Measurements from ENCODE around the gene KCTD10. TPM values are rescaled to one million over a fixed set of nuclear protein-coding genes. Genes with fewer than 3 reads are reported as not detected.
"Not testable (repeated sequence)": the region's sequence is repeated elsewhere in the genome, so short reads cannot be mapped to it uniquely, and the experiment has no call there.

The KCTD10 gene
- polyA plus RNA-seq, 1 donor = 26.3 TPM

DNA sequence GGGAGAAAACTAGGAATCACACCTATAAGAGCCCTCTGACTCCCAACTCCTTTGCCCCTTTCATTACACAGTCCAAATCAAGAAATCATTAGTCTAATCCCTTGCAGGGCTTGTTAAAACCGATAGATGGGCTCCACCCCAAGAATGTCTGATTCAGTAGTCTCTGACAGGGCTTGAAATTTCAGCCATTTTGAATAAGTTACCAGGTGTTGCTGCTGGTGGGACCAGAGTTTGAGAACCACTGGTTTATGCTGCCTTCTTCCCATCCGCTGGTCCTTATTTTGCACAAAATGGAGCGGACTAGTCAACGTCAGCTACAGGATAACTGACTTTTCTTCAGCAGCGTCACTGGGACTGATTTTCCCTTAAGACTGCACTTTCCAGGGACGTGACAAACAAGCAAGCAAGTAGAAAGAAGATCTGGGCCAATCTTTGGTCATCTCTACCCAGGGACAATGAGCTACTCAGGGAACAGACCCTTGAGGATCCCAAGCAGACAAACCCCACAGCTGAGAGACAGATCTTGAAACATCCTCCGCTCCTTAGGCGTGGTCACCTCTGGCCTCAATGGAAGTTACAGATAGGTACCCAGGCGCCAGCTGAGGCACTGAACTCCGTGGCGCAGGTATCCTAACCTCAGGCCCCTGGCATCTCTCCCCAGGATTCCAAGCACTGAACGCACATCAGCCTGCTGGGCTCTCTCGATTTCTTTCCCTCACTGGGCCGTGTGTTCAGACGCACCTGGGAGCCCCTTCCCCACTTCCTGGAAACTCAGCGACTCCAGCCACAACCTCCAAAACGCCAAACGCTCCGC, 900 bp downstream of the KCTD10 start:
- H3K4me1 ChIP-seq (ENCODE audit: control insufficient read depth, insufficient read depth, low read length) = peaks cover 4% of the 10 kb centered on the region

DNA sequence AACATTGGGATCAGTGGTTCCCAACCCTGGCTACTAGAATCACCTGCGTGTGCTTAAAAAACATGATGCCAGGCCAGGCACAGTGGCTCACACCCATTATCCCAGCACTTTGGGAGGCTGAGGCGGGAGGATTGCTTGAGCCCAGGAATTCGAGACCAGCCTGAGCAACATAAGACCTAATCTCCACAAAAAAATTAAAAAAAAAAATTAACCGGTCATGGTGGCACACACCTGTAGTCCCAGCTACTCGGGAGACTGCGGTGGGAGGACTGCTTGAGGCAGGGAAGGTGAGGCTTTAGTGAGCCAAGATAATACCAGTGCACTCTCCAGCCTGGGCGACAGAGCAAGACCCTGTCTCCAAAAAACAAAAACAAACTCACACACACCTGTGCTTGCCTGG, 2.0 kb downstream of the KCTD10 start:
- Histone ChIP-seq H3K27ac (ENCODE audit: low read length) (no peak overlapping the region), H3K27me3 (ENCODE audit: control insufficient read depth, insufficient read depth, low read length) (no peaks in the 10 kb centered on the region), H3K36me3 (ENCODE audit: control insufficient read depth, insufficient read depth, low read length) (peaks cover 9% of the 10 kb centered on the region), H3K4me1 (ENCODE audit: control insufficient read depth, insufficient read depth, low read length) (peaks cover 4% of the 10 kb centered on the region), H3K9me3 (ENCODE audit: control insufficient read depth, low read depth, low read length) (no peaks in the 10 kb centered on the region), H3K4me3 (ENCODE audit: low read length) (no peak overlapping the region)
- DNase-seq = no peak
- whole genome bisulfite sequencing (ENCODE audit: insufficient coverage, low lambda C conversion rate) = no CpG with 5 or more reads among the region's 7 CpGs

More for the DNA sequence above, 900 bp downstream of the KCTD10 start:
- DNase-seq = peak in 1 of 2 donors; percentile 10
- Histone ChIP-seq H3K27ac (ENCODE audit: low read length) (no peak overlapping the region), H3K4me3 (ENCODE audit: low read length) (peak overlapping the region; percentile 88), H3K36me3 (ENCODE audit: control insufficient read depth, insufficient read depth, low read length) (peaks cover 4% of the 10 kb centered on the region), H3K9me3 (ENCODE audit: control insufficient read depth, low read depth, low read length) (no peaks in the 10 kb centered on the region), H3K27me3 (ENCODE audit: control insufficient read depth, insufficient read depth, low read length) (no peaks in the 10 kb centered on the region)
- WGBS (ENCODE audit: insufficient coverage, low lambda C conversion rate) = 3% methylated on average over 6 of the region's 19 CpGs

DNA sequence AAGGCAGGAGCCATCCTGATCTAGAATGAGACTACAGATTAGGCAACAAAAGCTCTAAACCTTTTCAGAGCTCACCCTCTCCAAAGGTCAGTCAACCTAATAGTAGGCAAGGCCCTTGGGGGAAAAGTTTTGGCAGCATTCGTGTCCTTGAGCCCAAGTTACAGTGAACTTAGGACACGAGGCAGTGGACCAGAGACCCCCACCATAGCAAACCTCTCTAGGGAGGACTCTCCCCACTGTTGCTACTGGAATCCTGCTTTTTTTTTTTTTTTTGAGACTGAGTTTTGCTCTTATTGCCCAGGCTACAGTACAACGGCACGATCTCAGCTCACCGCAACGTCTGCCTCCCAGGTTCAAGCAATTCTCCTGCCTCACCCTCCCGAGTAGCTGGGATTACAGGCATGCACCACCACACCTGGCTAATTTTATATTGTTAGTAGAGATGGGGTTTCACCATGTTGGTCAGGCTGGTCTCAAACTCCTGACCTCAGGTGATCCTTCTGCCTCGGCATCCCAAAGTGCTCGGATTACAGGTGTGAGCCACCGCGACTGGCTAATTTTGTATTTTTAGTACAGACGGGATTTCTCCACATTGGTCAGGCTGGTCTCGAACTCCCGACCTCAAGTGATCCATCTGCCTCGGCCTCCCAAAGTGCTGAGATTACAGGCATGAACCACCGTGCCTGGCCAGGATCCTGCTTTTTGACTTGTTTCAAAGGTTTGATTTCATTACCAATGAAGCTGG, 3.4 kb downstream of the KCTD10 start:
- H3K27me3 ChIP-seq (ENCODE audit: control insufficient read depth, insufficient read depth, low read length); DNase-seq; H3K27ac ChIP-seq (ENCODE audit: low read length); H3K4me3 ChIP-seq (ENCODE audit: low read length); H3K9me3 ChIP-seq (ENCODE audit: control insufficient read depth, low read depth, low read length); H3K4me1 ChIP-seq (ENCODE audit: control insufficient read depth, insufficient read depth, low read length): not testable (repeated sequence)
- no CpG with 5 or more reads among the region's 16 CpGs for WGBS (ENCODE audit: insufficient coverage, low lambda C conversion rate)
- peaks cover 22% of the 10 kb centered on the region for H3K36me3 ChIP-seq (ENCODE audit: control insufficient read depth, insufficient read depth, low read length)

DNA sequence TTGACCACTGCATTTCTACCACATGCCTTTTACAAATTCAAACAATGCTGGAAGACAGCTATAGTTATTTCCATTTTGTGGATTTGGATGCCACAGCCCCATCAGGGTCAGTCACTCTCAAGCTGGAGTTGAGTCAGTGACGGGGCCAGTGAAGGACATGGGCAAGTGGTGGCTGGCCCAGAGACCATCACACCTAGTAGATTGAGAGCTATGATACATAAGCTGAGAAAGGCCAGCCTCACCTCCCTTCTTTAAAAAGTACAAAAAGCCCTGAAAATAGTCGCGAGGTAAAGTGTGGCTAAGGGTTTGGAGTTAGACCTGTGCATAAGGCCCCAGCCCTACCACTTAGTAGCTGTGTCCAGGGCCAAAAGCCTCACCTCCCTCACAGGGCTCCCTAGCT, 4.1 kb downstream of the KCTD10 start:
- Histone ChIP-seq H3K27ac (ENCODE audit: low read length) (no peak overlapping the region), H3K4me1 (ENCODE audit: control insufficient read depth, insufficient read depth, low read length) (peaks cover 4% of the 10 kb centered on the region)
- WGBS (ENCODE audit: insufficient coverage, low lambda C conversion rate) = no CpG with 5 or more reads among the region's 3 CpGs

DNA sequence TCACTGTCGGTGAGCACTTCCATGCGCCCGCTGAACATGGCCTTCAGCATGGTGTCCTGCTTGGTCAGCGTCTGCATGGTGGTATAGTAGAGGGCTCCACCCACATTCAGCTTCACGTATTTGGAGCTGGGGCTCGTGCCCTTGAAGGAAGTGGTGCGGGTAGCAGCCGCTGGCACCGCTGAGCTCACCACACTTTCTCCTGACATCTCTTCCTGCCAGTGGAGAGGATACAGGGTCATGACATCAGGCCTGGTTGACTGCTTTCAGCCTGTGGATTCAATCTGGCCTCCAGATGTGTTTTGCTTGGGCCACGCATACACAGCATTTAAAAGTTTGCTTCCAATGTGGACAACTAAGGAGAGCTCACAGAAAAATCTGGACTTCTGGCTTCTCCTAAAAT, 7.6 kb downstream of the KCTD10 start:
- H3K4me3 ChIP-seq (ENCODE audit: low read length) = no peak overlapping the region
- H3K4me1 ChIP-seq (ENCODE audit: control insufficient read depth, insufficient read depth, low read length) = no peaks in the 10 kb centered on the region
- no peak overlapping the region for H3K27ac ChIP-seq (ENCODE audit: low read length)
- WGBS (ENCODE audit: insufficient coverage, low lambda C conversion rate) = no CpG with 5 or more reads among the region's 10 CpGs
- no peak for DNase-seq
- H3K36me3 ChIP-seq (ENCODE audit: control insufficient read depth, insufficient read depth, low read length) = peaks cover 50% of the 10 kb centered on the region
- no peaks in the 10 kb centered on the region for H3K27me3 ChIP-seq (ENCODE audit: control insufficient read depth, insufficient read depth, low read length)
- H3K9me3 ChIP-seq (ENCODE audit: control insufficient read depth, low read depth, low read length) = no peaks in the 10 kb centered on the region

More for the DNA sequence above, 4.1 kb downstream of the KCTD10 start:
- Histone ChIP-seq H3K36me3 (ENCODE audit: control insufficient read depth, insufficient read depth, low read length) (peaks cover 22% of the 10 kb centered on the region), H3K4me3 (ENCODE audit: low read length) (no peak overlapping the region), H3K9me3 (ENCODE audit: control insufficient read depth, low read depth, low read length) (no peaks in the 10 kb centered on the region), H3K27me3 (ENCODE audit: control insufficient read depth, insufficient read depth, low read length) (no peaks in the 10 kb centered on the region)
- DNase-seq = no peak

DNA sequence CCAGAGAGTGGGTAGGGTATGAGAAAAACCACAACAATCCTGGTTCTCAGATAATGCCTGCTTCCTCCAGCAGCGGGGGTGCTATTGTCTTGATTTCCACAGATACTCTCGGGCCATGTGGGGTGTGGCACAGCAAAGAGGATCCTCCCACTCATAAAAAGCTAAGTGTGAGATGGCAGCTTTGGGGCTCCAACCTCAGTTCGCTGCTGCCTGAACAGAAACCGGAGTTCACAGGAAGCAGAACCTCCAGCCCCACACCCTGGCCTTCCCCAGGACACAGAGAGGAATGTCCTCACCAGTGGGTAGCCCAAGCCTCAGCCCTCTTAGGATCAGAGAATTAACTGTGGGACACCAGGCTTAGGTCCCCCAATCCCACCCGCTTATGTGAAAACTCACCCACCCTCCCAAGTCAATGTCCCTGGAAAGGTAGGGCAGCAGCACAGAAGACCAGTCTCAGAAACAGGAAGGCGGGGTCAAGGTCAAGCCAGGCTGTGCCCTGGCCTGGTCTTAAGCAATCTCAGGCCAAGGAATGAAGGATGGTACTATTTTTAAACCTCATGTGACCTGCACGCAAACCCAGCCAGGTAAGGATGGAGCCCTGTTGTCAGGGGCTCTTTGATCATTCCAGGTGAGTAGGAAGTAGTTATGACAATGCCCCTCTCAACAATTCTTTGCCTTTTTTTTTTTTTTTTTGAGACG, 9.0 kb downstream of the KCTD10 start:
- Histone ChIP-seq H3K27me3 (ENCODE audit: control insufficient read depth, insufficient read depth, low read length) (no peaks in the 10 kb centered on the region), H3K4me1 (ENCODE audit: control insufficient read depth, insufficient read depth, low read length) (peaks cover 5% of the 10 kb centered on the region), H3K9me3 (ENCODE audit: control insufficient read depth, low read depth, low read length) (no peaks in the 10 kb centered on the region), H3K27ac (ENCODE audit: low read length) (no peak overlapping the region), H3K4me3 (ENCODE audit: low read length) (no peak overlapping the region), H3K36me3 (ENCODE audit: control insufficient read depth, insufficient read depth, low read length) (peaks cover 49% of the 10 kb centered on the region)
- no CpG with 5 or more reads among the region's 8 CpGs for WGBS (ENCODE audit: insufficient coverage, low lambda C conversion rate)
- no peak for DNase-seq

- H3K9me3 ChIP-seq (ENCODE audit: control insufficient read depth, low read depth, low read length) = no peaks in the 10 kb centered on the region
- H3K4me3 ChIP-seq (ENCODE audit: low read length) = no peak overlapping the region
- H3K36me3 ChIP-seq (ENCODE audit: control insufficient read depth, insufficient read depth, low read length) = peaks cover 46% of the 10 kb centered on the region
- no peak for DNase-seq
- H3K27ac ChIP-seq (ENCODE audit: low read length) = no peak overlapping the region
- no peaks in the 10 kb centered on the region for H3K27me3 ChIP-seq (ENCODE audit: control insufficient read depth, insufficient read depth, low read length)
- WGBS (ENCODE audit: insufficient coverage, low lambda C conversion rate) = no CpG with 5 or more reads among the region's 3 CpGs
- H3K4me1 ChIP-seq (ENCODE audit: control insufficient read depth, insufficient read depth, low read length) = peaks cover 18% of the 10 kb centered on the region
Measured at GRCh38 chr12:109466821-109467220, 10.3 kb downstream of the KCTD10 start.

DNA sequence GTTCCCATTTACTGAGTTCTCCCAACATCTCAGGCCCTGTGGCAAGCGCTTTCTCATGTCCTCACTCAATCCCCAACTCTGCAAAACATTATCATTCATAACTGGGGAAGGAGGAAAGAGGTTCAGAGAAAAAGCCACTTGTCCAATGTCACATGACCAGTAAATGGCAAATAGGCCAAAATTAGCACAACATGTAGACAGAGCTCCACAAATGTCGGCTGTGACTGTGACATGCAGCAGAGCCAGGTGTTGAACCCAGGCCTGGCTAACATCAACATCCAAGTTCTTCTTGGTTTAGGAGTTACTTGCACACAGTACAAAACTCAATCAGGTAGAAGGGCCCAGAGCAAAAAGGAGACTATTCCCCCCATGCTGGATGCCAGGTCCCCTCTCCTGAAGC, 10.8 kb downstream of the KCTD10 start:
- Histone ChIP-seq H3K27me3 (ENCODE audit: control insufficient read depth, insufficient read depth, low read length) (no peaks in the 10 kb centered on the region), H3K36me3 (ENCODE audit: control insufficient read depth, insufficient read depth, low read length) (peaks cover 46% of the 10 kb centered on the region), H3K27ac (ENCODE audit: low read length) (no peak overlapping the region), H3K9me3 (ENCODE audit: control insufficient read depth, low read depth, low read length) (no peaks in the 10 kb centered on the region), H3K4me1 (ENCODE audit: control insufficient read depth, insufficient read depth, low read length) (peaks cover 23% of the 10 kb centered on the region), H3K4me3 (ENCODE audit: low read length) (no peak overlapping the region)
- no CpG with 5 or more reads among the region's 2 CpGs for WGBS (ENCODE audit: insufficient coverage, low lambda C conversion rate)
- no peak for DNase-seq

- DNase-seq = no peak
- no peaks in the 10 kb centered on the region for H3K27me3 ChIP-seq (ENCODE audit: control insufficient read depth, insufficient read depth, low read length)
- H3K36me3 ChIP-seq (ENCODE audit: control insufficient read depth, insufficient read depth, low read length) = peaks cover 45% of the 10 kb centered on the region
- peaks cover 36% of the 10 kb centered on the region for H3K4me1 ChIP-seq (ENCODE audit: control insufficient read depth, insufficient read depth, low read length)
- no peaks in the 10 kb centered on the region for H3K9me3 ChIP-seq (ENCODE audit: control insufficient read depth, low read depth, low read length)
- 87% methylated on average over 4 of the region's 14 CpGs for WGBS (ENCODE audit: insufficient coverage, low lambda C conversion rate)
- no peak overlapping the region for H3K4me3 ChIP-seq (ENCODE audit: low read length)
- peak overlapping the region; percentile 84 for H3K27ac ChIP-seq (ENCODE audit: low read length)
Measured at GRCh38 chr12:109464642-109465351, 12.3 kb downstream of the KCTD10 start.

- no CpG with 5 or more reads among the region's 5 CpGs for WGBS (ENCODE audit: insufficient coverage, low lambda C conversion rate)
- peak overlapping the region; percentile 84 for H3K27ac ChIP-seq (ENCODE audit: low read length)
- no peak overlapping the region for H3K4me3 ChIP-seq (ENCODE audit: low read length)
- peaks cover 36% of the 10 kb centered on the region for H3K4me1 ChIP-seq (ENCODE audit: control insufficient read depth, insufficient read depth, low read length)
- no peaks in the 10 kb centered on the region for H3K27me3 ChIP-seq (ENCODE audit: control insufficient read depth, insufficient read depth, low read length)
- peaks cover 36% of the 10 kb centered on the region for H3K36me3 ChIP-seq (ENCODE audit: control insufficient read depth, insufficient read depth, low read length)
- H3K9me3 ChIP-seq (ENCODE audit: control insufficient read depth, low read depth, low read length) = no peaks in the 10 kb centered on the region
- no peak for DNase-seq
Measured at GRCh38 chr12:109463756-109464155, 13.3 kb downstream of the KCTD10 start.
